ENCODE measurements around the gene THAP5.

DNA sequence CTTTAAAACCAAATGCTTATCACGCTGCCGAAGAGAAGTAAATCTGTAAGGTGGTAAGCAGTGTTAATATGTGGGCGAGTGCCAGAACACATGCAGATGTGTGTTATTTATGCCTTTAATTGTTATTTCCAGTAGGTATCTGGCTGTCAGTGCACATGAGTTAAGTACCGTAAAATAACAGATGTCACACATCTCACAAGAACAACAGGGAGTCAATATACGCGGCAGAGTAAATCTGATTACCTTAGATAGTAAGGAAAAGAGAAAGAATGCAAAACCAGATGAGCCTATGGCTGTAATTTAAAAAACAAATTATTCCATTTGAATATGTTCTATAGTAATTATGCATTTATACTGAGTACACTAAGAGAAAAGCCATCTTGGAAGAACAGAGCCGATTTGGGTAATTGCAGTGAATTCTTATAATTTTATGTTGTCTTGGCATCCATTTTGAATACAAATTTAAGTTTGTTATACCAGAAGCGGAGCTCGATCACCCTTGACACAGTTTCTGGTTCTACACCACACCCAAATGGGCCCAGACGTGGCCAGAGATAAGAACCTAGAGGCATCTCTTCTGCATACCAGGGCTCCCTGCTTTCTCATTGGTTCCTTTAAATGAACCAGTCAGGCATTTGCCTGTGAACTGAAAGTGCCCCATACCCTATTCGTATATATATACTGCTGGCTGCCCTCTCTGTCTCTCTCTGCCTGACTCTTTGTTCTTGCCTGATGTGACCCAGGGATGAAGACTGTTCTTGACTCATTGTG is 35.0 kb upstream of the THAP5 start:
- TF ChIP-seq, protein P1, sequence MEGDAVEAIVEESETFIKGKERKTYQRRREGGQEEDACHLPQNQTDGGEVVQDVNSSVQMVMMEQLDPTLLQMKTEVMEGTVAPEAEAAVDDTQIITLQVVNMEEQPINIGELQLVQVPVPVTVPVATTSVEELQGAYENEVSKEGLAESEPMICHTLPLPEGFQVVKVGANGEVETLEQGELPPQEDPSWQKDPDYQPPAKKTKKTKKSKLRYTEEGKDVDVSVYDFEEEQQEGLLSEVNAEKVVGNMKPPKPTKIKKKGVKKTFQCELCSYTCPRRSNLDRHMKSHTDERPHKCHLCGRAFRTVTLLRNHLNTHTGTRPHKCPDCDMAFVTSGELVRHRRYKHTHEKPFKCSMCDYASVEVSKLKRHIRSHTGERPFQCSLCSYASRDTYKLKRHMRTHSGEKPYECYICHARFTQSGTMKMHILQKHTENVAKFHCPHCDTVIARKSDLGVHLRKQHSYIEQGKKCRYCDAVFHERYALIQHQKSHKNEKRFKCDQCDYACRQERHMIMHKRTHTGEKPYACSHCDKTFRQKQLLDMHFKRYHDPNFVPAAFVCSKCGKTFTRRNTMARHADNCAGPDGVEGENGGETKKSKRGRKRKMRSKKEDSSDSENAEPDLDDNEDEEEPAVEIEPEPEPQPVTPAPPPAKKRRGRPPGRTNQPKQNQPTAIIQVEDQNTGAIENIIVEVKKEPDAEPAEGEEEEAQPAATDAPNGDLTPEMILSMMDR (conservative IDR thresholded peaks at IDR 0.05 in 1 of 2, IDR thresholded peaks at IDR 0.05 in 1 of 2; ENCODE audit: extremely low read depth in 1 of 2, insufficient read depth in 1 of 2, low read depth in 1 of 2, low read length in 2 of 2): no peak
- no peak for TF ChIP-seq EZH2 (IDR thresholded peaks at IDR 0.05; ENCODE audit: borderline replicate concordance, low read length)

Measured in mammary epithelial cell (primary cell).